GM20431 (cell line): ENCODE measurements around the gene ERCC6L2.

Experiments used
- in situ Hi-C: fragments of 300-500 bp; cut with MseI, MboI; formaldehyde crosslinking; loops from one replicate; pipeline ENCODE4 v1.15.0; 2020; ENCODE audit warnings: low sequenced_read_pairs; ENCODE audit not compliant: unreplicated experiment

ERCC6L2 gene

DNA sequence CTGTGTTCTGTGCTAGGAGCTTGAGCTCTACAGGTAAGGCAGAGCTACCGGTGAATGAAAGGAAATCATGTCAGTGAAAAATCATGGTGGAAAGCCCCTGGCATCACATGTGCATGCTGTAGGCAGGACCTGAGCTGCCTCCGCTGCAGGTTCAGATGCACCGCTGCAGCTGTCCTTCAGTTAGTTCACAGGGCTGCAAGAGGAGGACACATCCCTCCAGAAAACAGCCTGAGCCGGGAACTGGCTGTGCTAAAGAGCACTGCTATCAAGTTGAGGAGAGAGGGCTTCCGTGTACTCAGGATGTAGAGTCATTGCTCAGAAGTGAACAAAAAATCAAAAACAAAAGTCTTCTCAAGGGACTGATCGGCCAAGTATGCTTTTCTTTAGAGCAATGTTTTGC lies 138.6 kb downstream of the ERCC6L2 start:
- in situ Hi-C loops, result no loop called here

DNA sequence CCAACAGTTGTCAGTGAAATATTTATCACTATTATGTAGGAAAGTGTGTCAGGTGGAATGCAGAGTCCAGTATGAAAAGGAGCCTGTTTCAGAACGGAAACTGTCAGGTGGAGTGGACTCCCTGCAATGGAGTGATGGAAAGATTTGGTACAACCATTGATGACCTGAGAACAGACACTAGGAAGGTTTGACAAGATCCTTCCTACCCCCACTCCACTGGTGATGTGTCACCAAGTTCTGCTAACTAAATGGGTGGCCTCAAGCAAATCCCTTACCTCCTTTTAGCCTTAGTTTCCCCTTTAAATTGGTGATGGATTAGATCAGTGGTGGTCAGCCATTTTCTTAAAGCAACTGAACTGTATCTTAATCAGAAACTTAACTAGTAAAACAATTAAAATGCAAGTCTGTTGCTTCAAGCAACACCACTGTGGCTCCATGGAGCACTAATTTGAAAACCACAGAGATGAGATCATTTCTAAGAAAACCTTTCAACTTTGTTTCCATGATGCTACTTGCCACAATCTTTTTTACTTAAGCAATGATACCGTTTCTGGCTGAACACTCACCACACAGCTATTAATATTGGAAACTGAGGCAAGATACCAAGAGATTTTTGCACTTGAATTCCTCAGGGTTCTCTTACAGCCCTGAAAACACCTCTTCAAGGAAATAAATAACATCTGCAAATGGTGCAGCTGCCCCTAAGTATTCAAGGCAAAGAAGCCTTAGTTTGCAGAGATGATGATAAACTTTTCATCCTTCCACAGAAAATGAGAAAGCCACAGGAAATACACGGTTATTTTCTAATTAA lies 140.6 kb downstream of the ERCC6L2 start:
- in situ Hi-C loops, result no loop called here
